GM12891 (cell line): ENCODE data around the gene IPCEF1.

ENCODE experiments used
- DNase-seq: peaks from one replicate; pipeline ENCODE4 v3.0.0; 2011; ENCODE audit warnings: low spot score; ENCODE audit not compliant: insufficient read length
- FAIRE-seq: peaks from 2 replicates; lab custom pipeline; 2011; peaks lifted over from hg19 to GRCh38; lab: Jason Lieb, UNC
- PAX5 ChIP-seq: IDR thresholded peaks from 2 replicates; pipeline ENCODE4 v1.6.1; 2011; ENCODE audit warnings: low read length, moderate library complexity, mild to moderate bottlenecking; ENCODE audit not compliant: insufficient read depth, severe bottlenecking
- POLR2AphosphoS5 ChIP-seq: IDR thresholded peaks from 2 replicates; pipeline ENCODE4 v1.6.1; 2011; ENCODE audit warnings: low read depth, low read length, control low read depth
- SPI1 ChIP-seq: IDR thresholded peaks from 2 replicates; pipeline ENCODE4 v1.6.1; 2011; ENCODE audit warnings: low read depth, low read length, control low read depth

IPCEF1 gene

GRCh38 chr6:154106251-154106650, 250.4 kb downstream of the IPCEF1 start:
- TF ChIP-seq POLR2AphosphoS5 (no peak), PAX5 (no peak), SPI1 (no peak)
- DNase-seq (no peak), FAIRE-seq (no peak)
